GM19397 (cell line): Measurements from ENCODE around the gene ARHGEF9.
"Not testable (repeated sequence)": the region's sequence is repeated elsewhere in the genome, so short reads cannot be mapped to it uniquely, and the experiment has no call there.

ENCODE experiments used
- ATAC-seq: cut with Tn5 transposase; IDR thresholded peaks from one replicate; pipeline ENCODE4 v1.9.1; 2021; ENCODE audit warnings: mild to moderate bottlenecking, moderate library complexity; ENCODE audit not compliant: unreplicated experiment

ARHGEF9 gene

GRCh38 chrX:63664741-63665140 lies 120.3 kb downstream of the ARHGEF9 start:
- no peak for ATAC-seq

- no peak for ATAC-seq
Observed at GRCh38 chrX:63664083-63664482, 120.9 kb downstream of the ARHGEF9 start.

- ATAC-seq: no peak
Observed at GRCh38 chrX:63661676-63662075, 123.3 kb downstream of the ARHGEF9 start.

DNA sequence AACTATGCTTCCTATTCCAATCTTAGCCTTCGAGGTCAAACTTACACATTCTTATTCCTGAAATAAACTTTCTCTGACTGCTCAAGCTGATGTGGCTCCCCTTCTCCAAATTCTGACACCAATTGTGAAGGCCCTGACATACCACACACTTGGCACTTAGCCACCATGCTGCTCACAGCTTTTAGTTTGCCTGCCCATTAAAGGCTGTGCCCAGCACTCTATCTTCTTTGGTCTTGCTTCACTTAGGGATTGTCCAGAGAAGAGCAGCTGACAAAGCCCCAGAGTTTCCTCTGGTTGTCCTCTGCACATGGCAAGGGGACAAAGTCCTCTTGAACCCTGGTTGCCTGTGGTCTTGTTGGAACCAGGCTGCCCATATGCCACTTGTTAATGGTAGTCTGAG lies 126.1 kb downstream of the ARHGEF9 start:
- ATAC-seq: no peak

GRCh38 chrX:63657821-63658220 lies 127.2 kb downstream of the ARHGEF9 start:
- no peak for ATAC-seq

GRCh38 chrX:63656871-63657580 lies 128.0 kb downstream of the ARHGEF9 start:
- no peak for ATAC-seq

GRCh38 chrX:63652086-63652765 lies 132.8 kb downstream of the ARHGEF9 start:
- no peak for ATAC-seq

DNA sequence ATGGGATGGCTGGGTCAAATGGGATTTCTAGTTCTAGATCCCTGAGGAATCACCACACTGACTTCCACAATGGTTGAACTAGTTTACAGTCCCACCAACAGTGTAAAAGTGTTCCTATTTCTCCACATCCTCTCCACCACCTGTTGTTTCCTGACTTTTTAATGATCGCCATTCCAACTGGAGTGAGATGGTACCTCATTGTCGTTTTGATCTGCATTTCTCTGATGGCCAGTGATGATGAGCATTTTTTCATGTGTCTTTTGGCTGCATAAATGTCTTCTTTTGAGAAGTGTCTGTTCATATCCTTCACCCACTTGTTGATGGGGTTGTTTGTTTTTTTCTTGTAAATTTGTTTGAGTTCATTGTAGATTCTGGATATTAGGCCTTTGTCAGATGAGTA lies 139.3 kb downstream of the ARHGEF9 start:
- not testable (repeated sequence) for ATAC-seq

DNA sequence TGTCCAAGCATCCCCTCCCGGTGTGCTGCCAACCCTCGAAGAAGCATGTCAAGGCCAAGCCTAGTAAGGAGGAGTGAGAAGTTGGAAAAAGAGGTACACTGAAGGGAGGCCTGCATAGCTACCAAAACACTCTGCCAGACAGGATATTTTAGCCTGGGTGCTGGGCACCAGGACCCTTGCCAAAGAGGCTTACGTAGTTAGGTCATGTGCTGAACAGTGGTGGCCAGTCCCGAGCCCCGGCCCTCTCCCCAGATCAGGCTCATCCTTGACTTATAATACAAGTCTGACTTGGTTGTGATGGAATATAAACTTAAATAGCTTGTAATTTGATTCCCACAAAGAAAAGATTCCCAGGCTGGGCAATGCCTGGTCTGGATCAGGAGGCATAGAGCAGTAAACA lies 149.3 kb downstream of the ARHGEF9 start:
- no peak for ATAC-seq

DNA sequence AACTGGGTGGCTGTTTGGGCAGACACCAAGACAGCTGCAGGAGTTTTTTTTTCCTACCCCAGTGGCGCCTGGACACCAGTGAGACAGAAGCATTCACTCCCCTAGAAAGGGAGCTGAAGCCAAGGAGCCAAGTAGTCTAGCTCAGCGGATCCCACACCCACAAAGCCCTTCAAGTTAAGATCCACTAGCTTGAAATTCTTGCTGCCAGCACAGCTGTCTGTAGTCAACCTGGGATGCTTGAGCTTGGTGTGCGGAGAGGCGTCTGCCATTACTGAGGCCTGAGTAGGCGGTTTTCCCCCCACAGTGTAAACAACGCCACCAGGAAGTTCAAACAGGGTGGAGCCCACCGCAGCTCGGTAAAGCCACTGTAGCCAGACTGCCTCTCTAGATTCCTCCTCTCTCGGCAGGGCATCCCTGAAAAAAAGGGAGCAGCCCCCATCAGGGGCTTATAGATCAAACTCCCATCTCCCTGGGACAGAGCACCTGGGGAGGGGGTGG lies 171.4 kb downstream of the ARHGEF9 start:
- no peak for ATAC-seq

DNA sequence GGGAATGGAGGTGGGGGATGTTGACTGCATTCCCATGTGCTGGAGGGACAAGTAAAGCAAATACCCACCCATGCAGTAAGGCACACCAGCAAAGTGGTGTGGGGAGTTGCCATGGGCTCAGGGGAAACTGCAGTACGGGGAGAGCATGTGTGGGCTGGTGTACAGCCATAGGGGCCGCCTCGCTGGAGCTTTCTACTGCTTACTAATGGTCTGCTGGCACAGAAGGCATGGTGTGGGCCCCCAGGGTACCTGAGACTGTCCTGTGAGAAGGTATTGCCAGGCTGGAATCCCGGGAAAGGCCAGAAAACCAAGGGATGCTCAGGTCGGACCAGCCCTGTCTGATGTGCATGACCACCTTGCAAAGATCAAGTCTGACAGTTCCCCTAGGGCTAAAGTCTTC lies 199.1 kb downstream of the ARHGEF9 start:
- ATAC-seq: no peak
